Sigmoid colon (tissue), 7 donors: ENCODE measurements around the gene GABRP. TPM values are rescaled to one million over a fixed set of nuclear protein-coding genes. Genes with fewer than 3 reads are reported as not detected.

Experiments used
- DNase-seq: peaks from one replicate; pipeline ENCODE4 v3.0.0-alpha.2; 2019
- H3K27ac ChIP-seq, 4 donors: fragments of 200-600 bp; sonication (generic); one replicate each; pipeline ENCODE4 v1.5.1; 2016 to 2019; ENCODE audit warnings: mild to moderate bottlenecking in 1 of 4
- H3K27me3 ChIP-seq, 3 donors: fragments of 200-600 bp; sonication (generic); one replicate each; pipeline ENCODE4 v1.5.1; 2019; ENCODE audit warnings: mild to moderate bottlenecking in 1 of 3
- H3K36me3 ChIP-seq, 4 donors: fragments of 200-600 bp; sonication (generic); one replicate each; pipeline ENCODE4 v1.5.1; 2016 to 2019
- H3K4me1 ChIP-seq, 4 donors: fragments of 200-600 bp; sonication (generic); one replicate each; pipeline ENCODE4 v1.5.1; 2017 to 2019
- H3K4me3 ChIP-seq, 4 donors: fragments of 200-600 bp; sonication (generic); one replicate each; pipeline ENCODE4 v1.5.1; 2017 to 2019; ENCODE audit warnings: mild to moderate bottlenecking in 2 of 4, moderate library complexity in 1 of 4
- H3K9me3 ChIP-seq, 4 donors: fragments of 200-600 bp in 3 of 4; sonication (generic) in 3 of 4; one replicate each; pipeline versions ENCODE4 v1.5.1 to v1.6.1; 2013 to 2019
- EP300 ChIP-seq, 4 donors: sonication (generic); formaldehyde crosslinking; IDR thresholded peaks; one replicate each; pipeline ENCODE4 v1.6.1; 2017; ENCODE audit warnings: antibody characterized with exemption in 4 of 4
- POLR2A ChIP-seq, 2 donors: fragments of 450-650 bp; IDR thresholded peaks; one replicate each; pipeline ENCODE4 v1.6.1; 2016; ENCODE audit warnings: antibody characterized with exemption in 2 of 2, mild to moderate bottlenecking in 2 of 2, moderate library complexity in 2 of 2
- POLR2AphosphoS5 ChIP-seq, 4 donors: sonication (generic); formaldehyde crosslinking; IDR thresholded peaks; one replicate each; pipeline ENCODE4 v1.6.1; 2017; ENCODE audit warnings: antibody characterized with exemption in 4 of 4
- WGBS, 2 donors: extraction: QIAGEN DNeasy Blood & Tissue Kit; methylation state at CpG; one replicate each; pipeline ENCODE4 v1.1.7; 2013; 5-methylcytosine and 5-hydroxymethylcytosine counted together
- intact Hi-C: fragments of 100-400 bp; cut with DNase I; formaldehyde crosslinking; loops from one replicate; pipeline ENCODE4 v1.15.1; 2023
- polyA plus RNA-seq, 3 donors: library from polyadenylated mRNA; stranded (reverse); fragments of 200-250 nt; gene quantifications; one replicate each; pipeline ENCODE4 v1.2.3, GENCODE V29; 2013
- total RNA-seq, 4 donors: library from RNA; depleted of rRNA; stranded (reverse); fragments of >200 nt; gene quantifications; one replicate each; pipeline ENCODE4 v1.1.0, GENCODE V29; 2016
- TF ChIP-seq, protein P1 (sequence below), 4 experiments: fragments of 450-650 bp in 3 of 4; fragments of 200-600 bp in 1 of 4; IDR thresholded peaks; one replicate each; pipeline ENCODE4 v1.5.1; 2016 to 2019; ENCODE audit warnings: antibody characterized with exemption in 4 of 4, mild to moderate bottlenecking in 3 of 4, moderate library complexity in 2 of 4
- donor health status: healthy with polysubstance abuse.
- donor health status: Bipolar disorder and iron deficiency.
- donor health status: healthy.

The GABRP gene
- total and polyA plus RNA-seq, 7 donors, result 1.8 TPM; not detected in 6

DNA sequence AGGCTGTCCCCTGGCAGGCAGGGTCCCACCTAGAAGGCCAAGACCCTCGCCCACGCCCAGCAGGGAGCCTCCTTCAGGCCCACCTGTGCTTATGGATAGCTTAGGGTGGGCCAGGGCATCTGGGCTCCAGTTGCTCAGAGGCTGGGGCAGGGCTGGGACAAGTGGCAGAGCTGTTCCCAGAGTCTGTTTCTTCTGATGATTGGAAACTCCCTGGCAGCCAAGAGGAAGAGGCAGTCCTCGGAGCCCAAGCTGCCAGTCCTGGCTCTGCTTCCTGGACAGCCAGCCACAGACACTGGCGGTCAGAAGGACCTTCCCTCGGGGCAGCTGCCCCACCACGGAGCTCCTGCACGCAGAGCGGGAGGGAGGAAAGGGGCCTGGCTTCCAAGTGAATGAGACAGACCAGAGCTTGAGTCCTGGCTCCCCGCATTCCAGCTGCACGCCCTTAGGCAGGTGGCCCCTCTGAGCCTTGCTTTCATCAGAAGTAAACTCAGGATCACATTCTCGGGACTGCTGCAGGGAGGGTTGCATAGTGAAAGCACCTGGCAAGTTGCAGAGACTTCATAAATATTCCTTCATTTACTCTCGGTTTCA, 37.9 kb upstream of the GABRP start:
- 23 to 39% methylated on average over 12 of the region's 12 CpGs for WGBS, 2 donors
- H3K36me3 ChIP-seq, result no peaks in the 10 kb centered on the region
- H3K27ac ChIP-seq, result peak overlapping the region; percentile 11 to 35 (median 28)
- TF ChIP-seq POLR2AphosphoS5 (IDR thresholded peaks at IDR 0.05), result no peak
- no peak for TF ChIP-seq POLR2A (IDR thresholded peaks at IDR 0.05)
- no peak for TF ChIP-seq EP300 (IDR thresholded peaks at IDR 0.05)
- TF ChIP-seq, protein P1, sequence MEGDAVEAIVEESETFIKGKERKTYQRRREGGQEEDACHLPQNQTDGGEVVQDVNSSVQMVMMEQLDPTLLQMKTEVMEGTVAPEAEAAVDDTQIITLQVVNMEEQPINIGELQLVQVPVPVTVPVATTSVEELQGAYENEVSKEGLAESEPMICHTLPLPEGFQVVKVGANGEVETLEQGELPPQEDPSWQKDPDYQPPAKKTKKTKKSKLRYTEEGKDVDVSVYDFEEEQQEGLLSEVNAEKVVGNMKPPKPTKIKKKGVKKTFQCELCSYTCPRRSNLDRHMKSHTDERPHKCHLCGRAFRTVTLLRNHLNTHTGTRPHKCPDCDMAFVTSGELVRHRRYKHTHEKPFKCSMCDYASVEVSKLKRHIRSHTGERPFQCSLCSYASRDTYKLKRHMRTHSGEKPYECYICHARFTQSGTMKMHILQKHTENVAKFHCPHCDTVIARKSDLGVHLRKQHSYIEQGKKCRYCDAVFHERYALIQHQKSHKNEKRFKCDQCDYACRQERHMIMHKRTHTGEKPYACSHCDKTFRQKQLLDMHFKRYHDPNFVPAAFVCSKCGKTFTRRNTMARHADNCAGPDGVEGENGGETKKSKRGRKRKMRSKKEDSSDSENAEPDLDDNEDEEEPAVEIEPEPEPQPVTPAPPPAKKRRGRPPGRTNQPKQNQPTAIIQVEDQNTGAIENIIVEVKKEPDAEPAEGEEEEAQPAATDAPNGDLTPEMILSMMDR (IDR thresholded peaks at IDR 0.05), result no peak
- intact Hi-C loops, result loop anchor here (5.0 kb wide), 1 partner anchor 597 kb away; no protein-coding TSS in a partner anchor
- H3K4me3 ChIP-seq, result no peak overlapping the region
- no peak for DNase-seq
- H3K27me3 ChIP-seq, result no peaks in the 10 kb centered on the region
- no peaks in the 10 kb centered on the region for H3K9me3 ChIP-seq
- peaks cover 0 to 40% (median 36%) of the 10 kb centered on the region in 4 donors for H3K4me1 ChIP-seq

DNA sequence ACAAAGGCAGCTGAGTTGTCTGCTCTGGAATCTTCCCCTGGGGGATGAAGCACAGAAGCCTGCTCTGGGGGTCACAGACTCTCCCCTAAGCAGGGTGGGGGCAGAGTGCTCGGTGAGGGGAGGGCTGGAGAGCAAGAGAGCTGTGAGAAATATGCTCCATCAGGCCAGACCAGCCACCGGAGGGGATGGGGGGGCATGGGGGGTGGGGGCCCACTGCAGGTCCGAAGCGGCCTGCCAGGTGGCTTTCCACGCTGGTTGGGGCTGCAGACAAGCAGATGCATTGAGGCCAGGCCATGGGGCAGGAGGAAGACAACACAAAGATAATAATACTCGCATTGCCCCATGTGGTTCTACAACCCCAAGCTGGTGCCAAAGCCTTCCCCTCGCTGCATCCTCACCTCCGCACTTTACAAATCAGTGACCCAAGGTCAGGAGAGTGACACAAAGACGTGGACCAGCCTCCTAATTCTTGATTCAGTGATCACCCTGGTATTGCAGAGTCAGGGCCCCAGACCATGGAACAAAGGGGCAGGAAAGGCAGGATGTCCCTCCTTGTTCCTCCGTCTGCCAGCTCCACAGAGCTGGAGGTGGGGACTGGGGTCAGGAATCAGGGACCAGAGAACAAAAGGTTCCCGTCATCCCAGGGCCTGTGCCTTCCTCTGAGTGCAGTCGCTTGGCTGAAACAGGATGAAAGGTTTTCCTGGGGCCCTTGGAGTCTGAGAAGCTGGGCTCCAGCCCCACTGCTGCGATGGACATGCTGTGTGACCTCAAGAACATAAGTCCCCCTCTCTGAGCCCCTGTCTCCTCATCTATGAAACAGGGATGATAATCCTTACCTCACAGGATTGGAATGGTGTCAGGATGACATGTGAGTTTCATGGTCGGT, 37.2 kb upstream of the GABRP start:
- intact Hi-C loops, result loop anchor here (5.0 kb wide), 1 partner anchor 596 kb away; no protein-coding TSS in a partner anchor
- peak overlapping the region in 2 of 4 donors; percentile 24 to 33 for H3K27ac ChIP-seq
- 69 to 79% methylated on average over 14 of the region's 14 CpGs for WGBS, 2 donors
- DNase-seq, result no peak
- no peaks in the 10 kb centered on the region for H3K27me3 ChIP-seq
- peaks cover 0 to 40% (median 36%) of the 10 kb centered on the region in 4 donors for H3K4me1 ChIP-seq
- H3K4me3 ChIP-seq, result no peak overlapping the region
- TF ChIP-seq POLR2AphosphoS5 (IDR thresholded peaks at IDR 0.05), result no peak
- TF ChIP-seq POLR2A (IDR thresholded peaks at IDR 0.05), result no peak
- no peaks in the 10 kb centered on the region for H3K36me3 ChIP-seq
- no peaks in the 10 kb centered on the region for H3K9me3 ChIP-seq

DNA sequence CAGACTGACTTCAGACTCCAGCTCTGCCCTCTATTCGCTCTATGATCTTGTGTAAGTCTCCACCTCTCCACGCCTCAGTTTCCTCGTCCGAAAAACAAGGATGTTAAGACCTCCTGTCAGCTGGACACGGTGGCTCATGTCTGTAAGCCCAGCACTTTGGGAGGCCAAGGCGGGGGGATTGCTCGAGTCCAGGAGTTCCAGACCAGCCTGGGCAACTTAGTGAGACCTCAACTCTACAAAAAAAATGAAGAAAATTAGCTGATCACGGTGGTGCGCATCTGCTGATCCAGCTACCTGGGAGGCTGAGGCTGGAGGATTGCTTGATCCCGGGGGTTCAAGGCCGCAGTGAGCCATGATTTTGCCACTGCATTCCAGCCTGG, 36.6 kb upstream of the GABRP start:
- H3K27me3 ChIP-seq, result no peaks in the 10 kb centered on the region
- H3K4me1 ChIP-seq, result peaks cover 0 to 46% (median 42%) of the 10 kb centered on the region in 4 donors
- no peaks in the 10 kb centered on the region for H3K36me3 ChIP-seq
- DNase-seq, result no peak
- H3K4me3 ChIP-seq, result no peak overlapping the region
- TF ChIP-seq, protein P1 (IDR thresholded peaks at IDR 0.05), result no peak
- TF ChIP-seq POLR2AphosphoS5 (IDR thresholded peaks at IDR 0.05), result no peak
- no peak for TF ChIP-seq POLR2A (IDR thresholded peaks at IDR 0.05)
- TF ChIP-seq EP300 (IDR thresholded peaks at IDR 0.05), result no peak
- intact Hi-C loops, result loop anchor here (5.0 kb wide), 1 partner anchor 595 kb away; no protein-coding TSS in a partner anchor
- WGBS, 2 donors, result 93 to 95% methylated on average over 11 of the region's 11 CpGs
- H3K27ac ChIP-seq, result no peak overlapping the region
- H3K9me3 ChIP-seq, result no peaks in the 10 kb centered on the region

DNA sequence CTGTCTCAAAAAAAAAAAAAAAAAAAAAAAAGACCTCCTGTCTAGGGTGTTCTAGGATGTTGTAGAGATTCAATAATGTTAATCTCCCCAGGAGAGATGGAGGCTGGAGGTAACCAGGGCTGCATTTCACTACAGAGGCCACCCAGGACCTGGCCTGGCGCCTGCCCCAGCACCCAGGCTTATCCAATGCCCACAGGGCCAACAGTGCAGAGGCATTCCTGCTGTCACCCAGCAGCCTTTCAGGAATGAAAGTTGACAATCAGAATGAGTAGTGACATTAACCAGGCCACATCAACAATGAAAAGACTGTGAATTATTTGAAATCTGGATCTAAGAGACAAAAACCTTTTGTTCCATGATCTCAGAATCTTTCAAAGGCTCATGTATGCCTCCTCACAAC, 36.2 kb upstream of the GABRP start:
- TF ChIP-seq POLR2AphosphoS5 (IDR thresholded peaks at IDR 0.05), result peak in 1 of 4 donors; percentile 16
- TF ChIP-seq, protein P1 (IDR thresholded peaks at IDR 0.05), result no peak
- no peak for TF ChIP-seq POLR2A (IDR thresholded peaks at IDR 0.05)
- TF ChIP-seq EP300 (IDR thresholded peaks at IDR 0.05), result no peak
- intact Hi-C loops, result loop anchor here (5.0 kb wide), 1 partner anchor 595 kb away; no protein-coding TSS in a partner anchor
- no peak for DNase-seq
- H3K4me1 ChIP-seq, result peaks cover 0 to 50% (median 46%) of the 10 kb centered on the region in 4 donors
- H3K36me3 ChIP-seq, result no peaks in the 10 kb centered on the region
- no peaks in the 10 kb centered on the region for H3K9me3 ChIP-seq
- no peak overlapping the region for H3K4me3 ChIP-seq
- 88% methylated on average over 1 of the region's 1 CpG for WGBS, 2 donors
- H3K27ac ChIP-seq, result no peak overlapping the region
- no peaks in the 10 kb centered on the region for H3K27me3 ChIP-seq

DNA sequence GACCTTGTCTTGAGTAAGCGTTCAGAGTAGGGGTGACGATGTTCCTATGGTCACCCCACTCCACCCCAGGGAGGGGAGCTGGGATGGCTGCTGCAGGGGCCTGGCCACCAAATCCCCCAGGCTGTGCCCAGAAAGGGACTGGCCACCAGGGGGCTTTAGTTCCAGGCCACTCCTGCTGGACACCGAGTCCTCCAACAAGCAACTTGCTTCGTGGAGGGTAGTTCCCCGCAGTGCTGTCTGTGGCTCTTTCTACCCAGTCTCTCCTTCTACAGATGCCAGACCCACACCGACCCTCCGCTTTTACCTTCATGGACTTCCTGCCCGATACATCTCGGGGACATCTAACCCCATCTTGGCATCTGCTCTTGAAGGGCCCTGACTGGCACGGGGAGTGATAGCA, 35.7 kb upstream of the GABRP start:
- Histone ChIP-seq H3K4me1 (peaks cover 0 to 53% (median 50%) of the 10 kb centered on the region in 4 donors), H3K9me3 (no peaks in the 10 kb centered on the region), H3K4me3 (no peak overlapping the region), H3K27ac (no peak overlapping the region), H3K27me3 (no peaks in the 10 kb centered on the region), H3K36me3 (no peaks in the 10 kb centered on the region)
- intact Hi-C loops, result loop anchor here (5.0 kb wide), 1 partner anchor 594 kb away; no protein-coding TSS in a partner anchor
- WGBS, 2 donors, result 92 to 93% methylated on average over 10 of the region's 10 CpGs
- DNase-seq, result no peak
- TF ChIP-seq, protein P1 (IDR thresholded peaks at IDR 0.05), result no peak
- TF ChIP-seq POLR2AphosphoS5 (IDR thresholded peaks at IDR 0.05) (no peak), EP300 (IDR thresholded peaks at IDR 0.05) (no peak), POLR2A (IDR thresholded peaks at IDR 0.05) (no peak)
